Heart left ventricle (tissue), 13 donors: ENCODE data around the gene NFKB1.

Experiments
- CTCF ChIP-seq, 12 donors: fragments of 200-600 bp; sonication (generic) in 4 of 12; IDR thresholded peaks; one replicate each; pipeline versions ENCODE4 v1.5.0 to v1.8.0; 2018 to 2022; ENCODE audit warnings: antibody characterized with exemption in 12 of 12, mild to moderate bottlenecking in 5 of 12
- POLR2A ChIP-seq, 2 donors: fragments of 450-650 bp; IDR thresholded peaks; one replicate each; pipeline ENCODE4 v1.6.1; 2017; ENCODE audit warnings: antibody characterized with exemption in 2 of 2, mild to moderate bottlenecking in 2 of 2, moderate library complexity in 2 of 2
- donor health status: ischemic (EF 13 %, LVEDD 7.1; RV severe dilation, severe dysfunction).
- donor health status: DM: no; HTN: yes; CAD: no.
- donor health status: DM: no; HTN: no; CAD: no.
- donor health status: ischemic (EF 25% LVEDD 6.9; RV normal size, moderate dysfunction).
- donor health status: ischemic (EF 25% LVEDD 5.7; RV mildly dilated, moderate dysfunction).
- donor health status: ischemic (EF 35%, LVEDD 5.7; RV mildly dilated, moderate dysfunction).
- donor health status: nonischemic (EF 11% LVEDD 7.7; RV severe dilation, severe dysfunction).
- donor health status: DM: yes; HTN: yes; CAD: no.
- donor health status: PGD.
- donor health status: ischemic (EF 29% LVEDD 5.4; RV normal size, mild dysfunction).
- donor health status: nonischemic (EF 23%, LVEDD 6.1; RV moderate dilation, normal function).

DNA sequence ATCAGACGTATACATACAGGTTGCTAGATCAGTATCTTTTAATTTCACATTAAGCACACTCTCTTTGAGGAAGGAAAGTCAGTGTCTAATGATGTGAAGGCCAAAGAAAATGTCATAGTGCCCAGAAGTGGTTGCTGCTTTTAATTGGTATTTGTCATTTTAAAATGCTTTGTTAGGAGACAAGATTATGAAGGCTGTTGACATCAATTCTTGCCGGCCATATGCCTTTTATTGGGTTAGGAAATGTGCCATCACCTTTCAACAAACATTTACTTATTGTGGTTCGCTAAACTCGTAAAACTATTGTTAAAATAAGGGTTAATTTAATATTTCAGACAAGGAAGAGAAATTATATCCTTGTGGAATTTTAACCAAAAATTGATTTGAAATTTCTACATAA lies 32.2 kb downstream of the NFKB1 start:
- TF ChIP-seq CTCF (IDR thresholded peaks at IDR 0.05) = no peak
- TF ChIP-seq POLR2A (IDR thresholded peaks at IDR 0.05) = no peak
